Muscle layer of colon (tissue), 2 donors: ENCODE measurements around the gene CAMSAP1.
"Not testable (repeated sequence)": the region's sequence is repeated elsewhere in the genome, so short reads cannot be mapped to it uniquely, and the experiment has no call there.

ENCODE experiments used
- H3K27ac ChIP-seq: one replicate; pipeline ENCODE4 v1.7.0; 2013; ENCODE audit warnings: low read depth, mild to moderate bottlenecking, low read length, moderate library complexity
- H3K27me3 ChIP-seq, 2 donors: one replicate each; pipeline ENCODE4 v1.7.0; 2013; ENCODE audit warnings: low read length in 2 of 2, mild to moderate bottlenecking in 2 of 2; ENCODE audit not compliant: insufficient read depth in 2 of 2, control insufficient read depth in 1 of 2
- H3K36me3 ChIP-seq: one replicate; pipeline ENCODE4 v1.7.0; 2013; ENCODE audit warnings: mild to moderate bottlenecking, low read length; ENCODE audit not compliant: insufficient read depth
- H3K4me1 ChIP-seq: one replicate; pipeline ENCODE4 v1.7.0; 2013; ENCODE audit warnings: mild to moderate bottlenecking, low read length; ENCODE audit not compliant: insufficient read depth
- H3K4me3 ChIP-seq, 2 donors: one replicate each; pipeline ENCODE4 v1.7.0; 2013; ENCODE audit warnings: low read length in 2 of 2, low read depth in 1 of 2, mild to moderate bottlenecking in 1 of 2, moderate library complexity in 1 of 2
- H3K9ac ChIP-seq: one replicate; pipeline ENCODE4 v1.7.0; 2013; ENCODE audit warnings: low read length
- H3K9me3 ChIP-seq: one replicate; pipeline ENCODE4 v1.7.0; 2013; ENCODE audit warnings: mild to moderate bottlenecking, low read length
- donor health status: abdominal sarcoma.
- donor health status: Adenocarcinoma of cecum.

Gene CAMSAP1

GRCh38 chr9:135948446-135948845 is 41.1 kb upstream of the CAMSAP1 start:
- Histone ChIP-seq H3K27me3 (no peaks in the 10 kb centered on the region), H3K36me3 (peaks cover 58% of the 10 kb centered on the region), H3K4me1 (no peaks in the 10 kb centered on the region), H3K9ac (no peak overlapping the region), H3K4me3 (no peak overlapping the region), H3K27ac (no peak overlapping the region), H3K9me3 (no peaks in the 10 kb centered on the region)

GRCh38 chr9:135947582-135947981 is 40.2 kb upstream of the CAMSAP1 start:
- H3K9me3 ChIP-seq = no peaks in the 10 kb centered on the region
- H3K27ac ChIP-seq = no peak overlapping the region
- H3K36me3 ChIP-seq = peaks cover 55% of the 10 kb centered on the region
- no peak overlapping the region for H3K4me3 ChIP-seq
- no peaks in the 10 kb centered on the region for H3K27me3 ChIP-seq
- no peaks in the 10 kb centered on the region for H3K4me1 ChIP-seq
- no peak overlapping the region for H3K9ac ChIP-seq

- H3K36me3 ChIP-seq = peaks cover 51% of the 10 kb centered on the region
- H3K9me3 ChIP-seq, H3K9ac ChIP-seq, H3K27ac ChIP-seq, H3K4me1 ChIP-seq, H3K4me3 ChIP-seq, H3K27me3 ChIP-seq: not testable (repeated sequence)
These were observed 39.8 kb upstream of the CAMSAP1 start for GRCh38 chr9:135947105-135947504.

GRCh38 chr9:135946392-135946994 is 39.1 kb upstream of the CAMSAP1 start:
- Histone ChIP-seq H3K9me3 (no peaks in the 10 kb centered on the region), H3K36me3 (peaks cover 54% of the 10 kb centered on the region), H3K27ac (no peak overlapping the region), H3K9ac (no peak overlapping the region), H3K27me3 (no peaks in the 10 kb centered on the region), H3K4me3 (no peak overlapping the region), H3K4me1 (no peaks in the 10 kb centered on the region)

GRCh38 chr9:135945969-135946368 is 38.6 kb upstream of the CAMSAP1 start:
- no peaks in the 10 kb centered on the region for H3K27me3 ChIP-seq
- H3K9ac ChIP-seq = no peak overlapping the region
- H3K4me1 ChIP-seq = no peaks in the 10 kb centered on the region
- no peaks in the 10 kb centered on the region for H3K9me3 ChIP-seq
- H3K27ac ChIP-seq = no peak overlapping the region
- no peak overlapping the region for H3K4me3 ChIP-seq
- H3K36me3 ChIP-seq = peaks cover 55% of the 10 kb centered on the region

GRCh38 chr9:135944444-135945252 is 37.3 kb upstream of the CAMSAP1 start:
- Histone ChIP-seq H3K27me3 (no peaks in the 10 kb centered on the region), H3K27ac (no peak overlapping the region), H3K9ac (no peak overlapping the region), H3K9me3 (no peaks in the 10 kb centered on the region), H3K4me3 (no peak overlapping the region), H3K36me3 (peaks cover 52% of the 10 kb centered on the region), H3K4me1 (no peaks in the 10 kb centered on the region)

- H3K27ac ChIP-seq, H3K9me3 ChIP-seq, H3K9ac ChIP-seq, H3K4me1 ChIP-seq, H3K27me3 ChIP-seq, H3K4me3 ChIP-seq: not testable (repeated sequence)
- peaks cover 63% of the 10 kb centered on the region for H3K36me3 ChIP-seq
These were observed 36.3 kb upstream of the CAMSAP1 start for GRCh38 chr9:135943604-135944003.

- H3K9ac ChIP-seq = no peak overlapping the region
- H3K27me3 ChIP-seq = no peaks in the 10 kb centered on the region
- no peak overlapping the region for H3K27ac ChIP-seq
- H3K4me1 ChIP-seq = no peaks in the 10 kb centered on the region
- H3K9me3 ChIP-seq = no peaks in the 10 kb centered on the region
- peaks cover 65% of the 10 kb centered on the region for H3K36me3 ChIP-seq
- H3K4me3 ChIP-seq = no peak overlapping the region
These were observed 34.1 kb upstream of the CAMSAP1 start for GRCh38 chr9:135941288-135941995.

GRCh38 chr9:135939351-135940265 is 32.3 kb upstream of the CAMSAP1 start:
- no peaks in the 10 kb centered on the region for H3K27me3 ChIP-seq
- H3K4me3 ChIP-seq = no peak overlapping the region
- H3K9ac ChIP-seq = no peak overlapping the region
- H3K27ac ChIP-seq = no peak overlapping the region
- H3K9me3 ChIP-seq = no peaks in the 10 kb centered on the region
- H3K36me3 ChIP-seq = peaks cover 53% of the 10 kb centered on the region
- H3K4me1 ChIP-seq = no peaks in the 10 kb centered on the region

GRCh38 chr9:135937521-135938489 is 30.5 kb upstream of the CAMSAP1 start:
- H3K4me3 ChIP-seq = no peak overlapping the region
- no peaks in the 10 kb centered on the region for H3K27me3 ChIP-seq
- H3K4me1 ChIP-seq = no peaks in the 10 kb centered on the region
- no peak overlapping the region for H3K9ac ChIP-seq
- H3K36me3 ChIP-seq = peaks cover 60% of the 10 kb centered on the region
- H3K27ac ChIP-seq = no peak overlapping the region
- no peaks in the 10 kb centered on the region for H3K9me3 ChIP-seq
